NCI-H526 treated with DMSO at 0.1 percent for 48 hours (cell line): ENCODE data around the gene SLC16A8.

ENCODE experiments used
- DNase-seq: peaks from one replicate; lab custom pipeline; 2025; lab: John Stamatoyannopoulos, UW

The SLC16A8 gene

DNA sequence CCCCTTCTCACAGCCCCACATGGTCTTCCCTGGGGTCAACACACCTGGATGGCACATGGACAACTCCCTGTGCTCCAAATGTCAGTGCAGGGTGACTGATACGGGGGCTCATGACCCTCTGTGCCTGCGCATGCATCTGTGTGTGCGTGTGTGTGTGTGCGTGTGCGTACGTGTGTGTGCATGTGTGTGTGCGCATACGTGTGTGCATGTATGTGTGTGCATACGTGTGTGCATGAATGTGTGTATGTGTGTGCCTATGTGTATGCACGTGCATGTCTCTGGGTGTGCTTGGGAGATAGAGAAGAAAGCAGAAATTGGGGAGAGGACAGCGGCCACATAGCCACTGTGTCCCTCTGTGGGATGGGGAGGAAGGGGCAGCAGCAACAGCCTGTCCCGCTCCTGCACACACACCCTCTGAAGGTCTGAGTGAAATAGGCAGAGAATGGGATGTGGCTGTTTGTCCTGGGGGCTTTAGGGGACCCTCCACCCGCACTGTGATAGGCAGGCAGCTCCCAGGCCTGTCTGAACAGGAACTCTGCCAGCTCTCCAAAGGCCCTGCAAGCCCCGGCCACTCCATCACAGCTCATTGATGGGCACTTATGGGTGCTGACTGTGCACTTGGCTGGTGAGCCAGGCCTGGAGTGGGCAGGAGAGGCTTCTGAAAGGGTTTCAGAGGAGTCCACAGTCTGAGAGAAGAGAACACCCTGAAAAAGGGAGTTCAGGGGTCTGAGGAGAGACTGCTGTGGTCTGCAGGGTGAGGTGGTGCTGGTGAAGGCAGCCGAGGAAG is 55.4 kb downstream of the SLC16A8 start:
- no peak for DNase-seq
